ENCODE data around the gene INTS15.
A peak's percentile ranks its signal among the peaks of the same experiment; 100 is the strongest.
"Not testable (repeated sequence)": the region's sequence is repeated elsewhere in the genome, so short reads cannot be mapped to it uniquely, and the experiment has no call there.

The INTS15 gene

GRCh38 chr7:6578114-6579084 is 11.4 kb upstream of the INTS15 start:
- TF ChIP-seq CTCF (IDR thresholded peaks at IDR 0.05): no peak
- Histone ChIP-seq H3K27me3 (no peaks in the 10 kb centered on the region), H3K4me3 (peak overlapping the region; percentile 64 to 65), H3K9me3 (no peaks in the 10 kb centered on the region), H3K4me1 (peaks cover 0 to 13% (median 0%) of the 10 kb centered on the region in 4 donors), H3K27ac (peak overlapping the region; percentile 91 to 96), H3K36me3 (peaks cover 18 to 39% (median 24%) of the 10 kb centered on the region in 3 donors)
- intact Hi-C loops (cut with DNase I; ENCODE audit: low total_unique reads): no loop called here
- DNase-seq: no peak

- intact Hi-C loops (cut with DNase I; ENCODE audit: low total_unique reads): no loop called here
- no peak for TF ChIP-seq CTCF (IDR thresholded peaks at IDR 0.05)
- no peak for DNase-seq
- Histone ChIP-seq H3K36me3 (peaks cover 26 to 47% (median 27%) of the 10 kb centered on the region in 3 donors), H3K4me1 (peaks cover 0 to 13% (median 0%) of the 10 kb centered on the region in 4 donors), H3K27me3 (no peaks in the 10 kb centered on the region), H3K27ac (no peak overlapping the region), H3K9me3 (no peaks in the 10 kb centered on the region), H3K4me3 (no peak overlapping the region)
Measured at GRCh38 chr7:6579446-6579845, 10.4 kb upstream of the INTS15 start.

- H3K4me1 ChIP-seq; intact Hi-C loops (cut with DNase I; ENCODE audit: low total_unique reads); H3K27ac ChIP-seq; H3K27me3 ChIP-seq; H3K9me3 ChIP-seq; DNase-seq; H3K4me3 ChIP-seq: not testable (repeated sequence)
- H3K36me3 ChIP-seq: peaks cover 27 to 66% (median 42%) of the 10 kb centered on the region in 3 donors
Measured at GRCh38 chr7:6585746-6586432, 3.9 kb upstream of the INTS15 start.

GRCh38 chr7:6588566-6588965 is 1.3 kb upstream of the INTS15 start:
- TF ChIP-seq CTCF (IDR thresholded peaks at IDR 0.05): no peak
- Histone ChIP-seq H3K4me1 (peaks cover 0 to 20% (median 7%) of the 10 kb centered on the region in 4 donors), H3K36me3 (peaks cover 16 to 61% (median 29%) of the 10 kb centered on the region in 3 donors), H3K9me3 (no peaks in the 10 kb centered on the region), H3K27me3 (no peaks in the 10 kb centered on the region), H3K27ac (no peak overlapping the region), H3K4me3 (no peak overlapping the region)
- no peak for DNase-seq
- intact Hi-C loops (cut with DNase I; ENCODE audit: low total_unique reads): no loop called here

GRCh38 chr7:6589151-6589828 is 531 bp upstream of the INTS15 start:
- no peak for TF ChIP-seq CTCF (IDR thresholded peaks at IDR 0.05)
- no peaks in the 10 kb centered on the region for H3K9me3 ChIP-seq
- no peak for DNase-seq
- H3K4me1 ChIP-seq: peaks cover 0 to 20% (median 7%) of the 10 kb centered on the region in 4 donors
- peaks cover 22 to 63% (median 29%) of the 10 kb centered on the region in 3 donors for H3K36me3 ChIP-seq
- no peaks in the 10 kb centered on the region for H3K27me3 ChIP-seq
- H3K27ac ChIP-seq: peak overlapping the region; percentile 46 to 75
- intact Hi-C loops (cut with DNase I; ENCODE audit: low total_unique reads): no loop called here
- peak overlapping the region; percentile 75 to 91 for H3K4me3 ChIP-seq
